Measurements from ENCODE around the gene ZFYVE9. TPM values are rescaled to one million over a fixed set of nuclear protein-coding genes. Genes with fewer than 3 reads are reported as not detected.
"Not testable (repeated sequence)": the region's sequence is repeated elsewhere in the genome, so short reads cannot be mapped to it uniquely, and the experiment has no call there.

Gene ZFYVE9
- total RNA-seq, 2 experiments from 2014 or later = 5.4 to 6.1 TPM

DNA sequence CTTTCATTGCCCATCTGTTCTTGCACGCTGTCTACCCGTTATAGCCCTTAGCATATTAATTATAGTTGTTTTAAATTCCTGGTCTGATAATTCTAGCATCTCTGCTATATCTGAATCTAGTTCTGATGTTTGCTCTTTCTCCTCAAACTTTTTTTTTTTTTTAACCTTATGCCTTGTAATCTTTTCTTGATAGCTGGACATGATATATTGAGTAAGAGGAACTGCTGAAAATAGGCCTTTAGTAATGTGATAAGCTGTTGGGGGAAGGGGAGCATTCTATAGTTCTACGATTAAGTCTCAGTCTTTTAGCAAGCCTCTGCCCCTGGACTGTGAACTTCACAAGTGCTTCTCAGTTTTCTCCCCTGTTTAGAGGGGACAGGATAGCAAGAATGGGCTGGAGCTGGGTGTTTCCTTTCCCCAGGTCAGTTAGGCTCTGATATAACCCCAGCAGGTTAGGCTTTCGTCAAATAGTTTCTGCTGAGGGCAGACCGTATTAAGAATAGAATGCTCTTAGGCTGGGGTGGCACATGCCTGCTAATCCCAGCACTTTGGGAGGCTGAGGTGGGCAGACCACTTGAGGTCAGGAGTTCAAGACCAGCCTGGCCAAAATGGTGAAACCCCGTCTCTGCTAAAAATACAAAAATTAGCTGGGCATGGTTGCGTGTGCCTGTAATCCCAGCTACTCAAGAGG lies 62.2 kb downstream of the ZFYVE9 start:
- H3K4me3 Mint-ChIP-seq = no peak overlapping the region
- TF ChIP-seq, protein P1, sequence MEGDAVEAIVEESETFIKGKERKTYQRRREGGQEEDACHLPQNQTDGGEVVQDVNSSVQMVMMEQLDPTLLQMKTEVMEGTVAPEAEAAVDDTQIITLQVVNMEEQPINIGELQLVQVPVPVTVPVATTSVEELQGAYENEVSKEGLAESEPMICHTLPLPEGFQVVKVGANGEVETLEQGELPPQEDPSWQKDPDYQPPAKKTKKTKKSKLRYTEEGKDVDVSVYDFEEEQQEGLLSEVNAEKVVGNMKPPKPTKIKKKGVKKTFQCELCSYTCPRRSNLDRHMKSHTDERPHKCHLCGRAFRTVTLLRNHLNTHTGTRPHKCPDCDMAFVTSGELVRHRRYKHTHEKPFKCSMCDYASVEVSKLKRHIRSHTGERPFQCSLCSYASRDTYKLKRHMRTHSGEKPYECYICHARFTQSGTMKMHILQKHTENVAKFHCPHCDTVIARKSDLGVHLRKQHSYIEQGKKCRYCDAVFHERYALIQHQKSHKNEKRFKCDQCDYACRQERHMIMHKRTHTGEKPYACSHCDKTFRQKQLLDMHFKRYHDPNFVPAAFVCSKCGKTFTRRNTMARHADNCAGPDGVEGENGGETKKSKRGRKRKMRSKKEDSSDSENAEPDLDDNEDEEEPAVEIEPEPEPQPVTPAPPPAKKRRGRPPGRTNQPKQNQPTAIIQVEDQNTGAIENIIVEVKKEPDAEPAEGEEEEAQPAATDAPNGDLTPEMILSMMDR (IDR thresholded peaks at IDR 0.05) = no peak
- ATAC-seq (ENCODE audit: poor library complexity) (no peak), DNase-seq (no peak)
- Histone ChIP-seq H3K36me3 (ENCODE audit: insufficient read depth, low read length) (no peaks in the 10 kb centered on the region), H3K27ac (ENCODE audit: low read depth in 1 of 2, low read length in 2 of 2) (no peak overlapping the region), H3K9me3 (ENCODE audit: control insufficient read depth in 1 of 2, insufficient read depth in 1 of 2, low read length in 2 of 2) (peaks cover 0 to 5% of the 10 kb centered on the region in 2 experiments), H3K4me3 (ENCODE audit: low read length) (no peak overlapping the region), H3K4me1 (ENCODE audit: insufficient read depth, low read length) (no peaks in the 10 kb centered on the region), H3K27me3 (ENCODE audit: control insufficient read depth in 1 of 2, insufficient read depth in 2 of 2, low read length in 2 of 2) (no peaks in the 10 kb centered on the region)
- no peak overlapping the region for H3K27ac Mint-ChIP-seq
- H3K9me3 Mint-ChIP-seq = no peaks in the 10 kb centered on the region
- intact Hi-C loops (cut with DNase I, micrococcal nuclease) = no loop called here
- peaks cover 15% of the 10 kb centered on the region for H3K36me3 Mint-ChIP-seq (ENCODE audit: low read depth)
- no peaks in the 10 kb centered on the region for H3K27me3 Mint-ChIP-seq
- CTCF ChIA-PET = no interaction called here
- POLR2A ChIA-PET = interaction anchor here (0.5 to 0.7 kb wide), 2 partner anchors 271 to 929 kb away, joined by 3 read pairs; no protein-coding TSS in a partner anchor
- peaks cover 5% of the 10 kb centered on the region for H3K4me1 Mint-ChIP-seq (ENCODE audit: low read depth)

DNA sequence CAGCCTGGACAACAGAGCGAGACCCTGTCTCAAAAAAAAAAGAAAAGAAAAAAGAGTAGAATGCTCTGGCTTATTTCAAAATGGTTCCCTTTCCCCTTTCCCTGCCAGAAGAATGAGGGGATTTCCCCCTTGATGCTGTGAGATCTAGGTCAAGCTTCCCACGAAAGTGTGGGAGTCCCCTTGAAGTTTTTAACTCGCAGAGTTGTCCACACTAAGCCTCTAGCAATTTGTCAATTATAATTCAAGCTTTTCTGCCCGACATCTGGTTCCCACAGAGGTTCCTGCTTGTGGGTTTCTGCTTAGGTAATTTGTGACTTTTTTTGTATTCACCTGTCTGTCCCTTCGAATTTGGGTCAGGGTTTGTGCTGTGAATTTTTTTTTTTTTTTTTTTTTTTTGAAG lies 62.8 kb downstream of the ZFYVE9 start:
- Mint-ChIP-seq H3K4me3 (no peak overlapping the region), H3K9me3 (no peaks in the 10 kb centered on the region), H3K36me3 (ENCODE audit: low read depth) (peaks cover 10% of the 10 kb centered on the region), H3K4me1 (ENCODE audit: low read depth) (peaks cover 5% of the 10 kb centered on the region), H3K27ac (no peak overlapping the region), H3K27me3 (no peaks in the 10 kb centered on the region)
- no peak overlapping the region for H3K4me3 ChIP-seq (ENCODE audit: low read length)
- H3K27me3 ChIP-seq (ENCODE audit: control insufficient read depth in 1 of 2, insufficient read depth in 2 of 2, low read length in 2 of 2) = no peaks in the 10 kb centered on the region
- no peak overlapping the region for H3K27ac ChIP-seq (ENCODE audit: low read depth in 1 of 2, low read length in 2 of 2)
- no peaks in the 10 kb centered on the region for H3K36me3 ChIP-seq (ENCODE audit: insufficient read depth, low read length)
- intact Hi-C loops (cut with DNase I, micrococcal nuclease) = no loop called here
- ATAC-seq (ENCODE audit: poor library complexity) (no peak), DNase-seq (peak in 2 of 14 experiments; percentile 26 to 52)
- peaks cover 0 to 3% of the 10 kb centered on the region in 2 experiments for H3K9me3 ChIP-seq (ENCODE audit: control insufficient read depth in 1 of 2, insufficient read depth in 1 of 2, low read length in 2 of 2)
- H3K4me1 ChIP-seq (ENCODE audit: insufficient read depth, low read length) = no peaks in the 10 kb centered on the region
- TF ChIP-seq, protein P1 (IDR thresholded peaks at IDR 0.05) = no peak
- CTCF ChIA-PET = interaction anchor here (0.7 kb wide), 1 partner anchor 9 kb away, joined by 4 read pairs; no protein-coding TSS in a partner anchor
- POLR2A ChIA-PET = interaction anchor here (0.6 kb wide), 1 partner anchor 10 kb away, joined by 3 read pairs; no protein-coding TSS in a partner anchor

DNA sequence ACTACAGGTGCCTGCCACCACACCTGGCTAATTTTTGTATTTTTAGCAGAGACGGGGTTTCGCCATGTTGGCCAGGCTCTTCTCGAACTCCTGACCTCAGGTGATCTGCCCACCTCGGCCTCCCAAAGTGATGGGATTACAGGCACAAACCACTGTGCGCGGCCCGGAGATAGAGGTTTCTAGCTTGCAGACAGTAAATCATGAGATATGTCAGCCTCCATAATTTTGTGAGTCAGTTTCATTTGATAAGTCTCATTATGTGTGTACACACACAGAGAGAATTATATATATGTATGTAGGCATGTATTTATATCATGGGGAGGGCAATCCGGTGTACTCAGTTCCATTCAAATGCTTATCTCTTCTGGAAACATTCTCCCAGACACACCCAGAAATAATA lies 64.8 kb downstream of the ZFYVE9 start:
- H3K4me1 ChIP-seq (ENCODE audit: insufficient read depth, low read length); H3K27ac Mint-ChIP-seq; DNase-seq; H3K27me3 ChIP-seq (ENCODE audit: control insufficient read depth in 1 of 2, insufficient read depth in 2 of 2, low read length in 2 of 2); H3K4me1 Mint-ChIP-seq (ENCODE audit: low read depth); H3K36me3 Mint-ChIP-seq (ENCODE audit: low read depth); H3K36me3 ChIP-seq (ENCODE audit: insufficient read depth, low read length); H3K9me3 ChIP-seq (ENCODE audit: control insufficient read depth in 1 of 2, insufficient read depth in 1 of 2, low read length in 2 of 2); H3K27ac ChIP-seq (ENCODE audit: low read depth in 1 of 2, low read length in 2 of 2); POLR2A ChIA-PET; H3K9me3 Mint-ChIP-seq; H3K27me3 Mint-ChIP-seq; intact Hi-C loops (cut with DNase I, micrococcal nuclease); H3K4me3 ChIP-seq (ENCODE audit: low read length); H3K4me3 Mint-ChIP-seq; ATAC-seq (ENCODE audit: poor library complexity): not testable (repeated sequence)
- CTCF ChIA-PET = interaction anchor here (0.6 kb wide), 1 partner anchor 674 kb away, joined by 3 read pairs; no protein-coding TSS in a partner anchor
